Spinal cord (tissue), 10 donors: ENCODE results near the gene PDE7B. TPM values are rescaled to one million over a fixed set of nuclear protein-coding genes. Genes with fewer than 3 reads are reported as not detected.

Experiments
- DNase-seq, 6 donors: peaks; one replicate each; pipeline versions ENCODE4 v3.0.0 to v3.0.0-alpha.2; 2013 to 2015; ENCODE audit warnings: low spot score in 6 of 6, low read depth in 4 of 6
- H3K27ac ChIP-seq: one replicate; pipeline ENCODE4 v1.5.1; 2013; ENCODE audit warnings: low read depth, low read length, control low read depth
- H3K27me3 ChIP-seq: one replicate; pipeline ENCODE4 v1.6.1; 2013; ENCODE audit warnings: low read length; ENCODE audit not compliant: control insufficient read depth, insufficient read depth
- H3K36me3 ChIP-seq: one replicate; pipeline ENCODE4 v1.6.1; 2013; ENCODE audit warnings: low read length; ENCODE audit not compliant: control insufficient read depth, insufficient read depth
- H3K4me1 ChIP-seq: one replicate; pipeline ENCODE4 v1.6.1; 2013; ENCODE audit warnings: low read length; ENCODE audit not compliant: control insufficient read depth, insufficient read depth
- H3K4me3 ChIP-seq: one replicate; pipeline ENCODE4 v1.5.1; 2013; ENCODE audit warnings: low read depth, low read length, control low read depth
- H3K9me3 ChIP-seq: one replicate; pipeline ENCODE4 v1.6.1; 2013; ENCODE audit warnings: low read length; ENCODE audit not compliant: control insufficient read depth, insufficient read depth
- WGBS: methylation state at CpG from one replicate; pipeline ENCODE4 v1.1.5; 2013; ENCODE audit warnings: missing lambda C conversion rate; ENCODE audit not compliant: insufficient coverage; 5-methylcytosine and 5-hydroxymethylcytosine counted together
- polyA plus RNA-seq, 2 donors: library from polyadenylated mRNA; unstranded; fragments of 120-200 nt; gene quantifications; one replicate each; pipeline ENCODE4 v1.2.1, GENCODE V29; 2013; ENCODE audit not compliant: insufficient read length in 2 of 2
- total RNA-seq, 2 donors: library from RNA; depleted of rRNA in 1 of 2; stranded (reverse); fragments of 120-200 nt in 1 of 2; fragments of >200 nt in 1 of 2; gene quantifications; one replicate each; pipeline versions ENCODE4 v1.2.3 to v1.2.4, GENCODE V29; 2013 to 2014
- donor health status: healthy.

The PDE7B gene
- total and polyA plus RNA-seq, 4 donors: 7.8 to 19.7 (median 12.4) TPM

DNA sequence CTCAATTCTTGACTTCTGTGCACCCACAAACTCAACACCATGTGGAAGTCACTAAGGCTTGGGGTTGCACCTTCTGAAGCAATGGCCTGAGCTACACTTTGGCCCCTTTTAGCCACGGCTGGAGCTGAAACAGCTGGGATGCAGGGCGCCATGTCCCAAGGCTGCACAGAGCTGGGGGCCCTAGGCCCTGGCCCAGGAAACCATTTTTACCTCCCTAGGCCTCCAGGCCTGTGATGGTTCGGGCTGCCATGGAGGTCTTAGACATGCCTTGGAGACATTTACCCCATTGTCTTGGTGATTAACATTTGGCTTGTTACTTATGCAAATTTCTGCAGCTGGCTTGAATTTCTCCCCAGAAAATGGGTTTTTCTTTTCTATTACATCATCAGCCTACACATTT, 311.8 kb downstream of the PDE7B start:
- Histone ChIP-seq H3K4me3 (no peak overlapping the region), H3K27ac (no peak overlapping the region), H3K27me3 (no peaks in the 10 kb centered on the region), H3K9me3 (no peaks in the 10 kb centered on the region), H3K4me1 (no peaks in the 10 kb centered on the region), H3K36me3 (no peaks in the 10 kb centered on the region)
- no peak for DNase-seq
- WGBS: 93% methylated on average over 2 of the region's 3 CpGs

DNA sequence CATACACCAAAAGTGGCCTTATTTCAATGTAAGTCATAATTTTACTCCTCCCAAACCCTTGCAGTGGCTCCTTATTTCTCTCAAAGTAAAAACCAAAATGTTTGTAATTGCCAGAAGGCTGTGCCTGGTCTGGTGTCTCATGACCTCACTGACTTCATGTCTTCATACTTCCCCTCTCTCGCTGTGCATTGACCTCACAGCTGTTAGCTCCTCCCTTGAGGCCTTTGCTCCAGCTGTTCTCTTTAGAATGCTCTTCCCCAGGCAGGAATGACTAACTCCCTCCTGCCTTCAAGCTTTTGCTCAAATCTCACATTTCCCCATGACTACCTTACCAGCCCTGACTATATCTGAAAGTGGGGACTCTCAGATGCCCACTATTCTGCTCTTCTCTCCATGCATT, 315.3 kb downstream of the PDE7B start:
- Histone ChIP-seq H3K4me1 (no peaks in the 10 kb centered on the region), H3K9me3 (no peaks in the 10 kb centered on the region), H3K27me3 (no peaks in the 10 kb centered on the region), H3K36me3 (no peaks in the 10 kb centered on the region), H3K27ac (no peak overlapping the region), H3K4me3 (no peak overlapping the region)
- DNase-seq: no peak
- 93% methylated on average over 1 of the region's 1 CpG for WGBS

DNA sequence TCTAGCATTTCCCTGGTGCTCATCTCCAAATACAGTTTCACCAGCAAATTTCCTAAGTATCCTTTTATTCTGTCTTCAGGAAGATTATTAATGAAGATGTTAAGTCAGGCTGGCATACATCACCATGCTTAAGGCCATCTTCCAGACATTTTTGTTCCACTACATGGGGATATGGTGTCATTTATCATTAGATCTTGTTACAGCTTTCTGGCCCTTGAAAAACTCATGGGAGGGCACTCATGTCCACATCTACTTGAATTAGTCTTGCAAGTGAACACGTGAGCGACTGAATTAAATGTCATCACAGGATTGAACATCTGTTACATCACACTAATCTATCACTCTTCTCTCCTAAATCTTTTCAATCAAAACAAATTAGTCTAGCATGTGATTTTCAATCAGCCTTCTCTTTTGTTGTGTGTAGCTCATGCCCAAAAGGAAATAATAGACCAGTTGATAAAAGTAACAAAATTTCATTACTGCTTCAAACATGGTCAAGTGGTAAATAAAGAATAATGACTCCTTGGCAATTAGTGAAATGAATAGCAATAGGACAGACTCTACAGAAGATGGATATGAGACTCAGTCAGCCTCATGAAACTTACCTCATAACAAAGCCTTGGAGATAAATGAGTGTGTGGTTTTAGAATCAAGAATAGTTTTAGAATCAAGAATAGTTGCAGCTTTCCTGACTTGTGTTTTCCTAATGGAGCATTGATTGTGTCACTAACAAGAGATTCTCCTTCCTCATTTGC, 318.1 kb downstream of the PDE7B start:
- DNase-seq: peak in 1 of 6 donors; percentile 36
- 71% methylated on average over 2 of the region's 2 CpGs for WGBS
- Histone ChIP-seq H3K27me3 (no peaks in the 10 kb centered on the region), H3K36me3 (no peaks in the 10 kb centered on the region), H3K4me3 (no peak overlapping the region), H3K9me3 (no peaks in the 10 kb centered on the region), H3K27ac (no peak overlapping the region), H3K4me1 (no peaks in the 10 kb centered on the region)

DNA sequence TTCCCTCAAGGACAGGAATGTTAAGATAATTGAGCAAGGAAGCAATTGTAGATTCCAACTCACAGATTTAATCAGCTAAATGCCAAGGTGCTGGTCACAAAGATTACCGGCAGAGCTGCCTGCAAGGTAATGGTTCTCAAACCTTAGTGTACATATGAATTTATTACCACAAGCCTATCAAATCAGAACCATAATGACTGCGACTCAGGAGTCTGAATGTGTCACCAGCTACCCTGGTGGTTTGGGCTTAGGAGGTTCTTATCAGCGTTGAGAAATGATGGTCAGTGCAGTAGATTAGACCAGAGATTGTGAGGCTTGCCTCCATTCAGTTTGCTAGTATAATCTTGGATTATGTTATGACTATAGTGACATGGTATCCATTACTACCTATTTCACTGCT, 319.7 kb downstream of the PDE7B start:
- H3K4me1 ChIP-seq: no peaks in the 10 kb centered on the region
- H3K4me3 ChIP-seq: no peak overlapping the region
- WGBS: no CpG with 5 or more reads among the region's 3 CpGs
- H3K27me3 ChIP-seq: no peaks in the 10 kb centered on the region
- H3K9me3 ChIP-seq: no peaks in the 10 kb centered on the region
- H3K27ac ChIP-seq: no peak overlapping the region
- H3K36me3 ChIP-seq: no peaks in the 10 kb centered on the region
- DNase-seq: no peak

DNA sequence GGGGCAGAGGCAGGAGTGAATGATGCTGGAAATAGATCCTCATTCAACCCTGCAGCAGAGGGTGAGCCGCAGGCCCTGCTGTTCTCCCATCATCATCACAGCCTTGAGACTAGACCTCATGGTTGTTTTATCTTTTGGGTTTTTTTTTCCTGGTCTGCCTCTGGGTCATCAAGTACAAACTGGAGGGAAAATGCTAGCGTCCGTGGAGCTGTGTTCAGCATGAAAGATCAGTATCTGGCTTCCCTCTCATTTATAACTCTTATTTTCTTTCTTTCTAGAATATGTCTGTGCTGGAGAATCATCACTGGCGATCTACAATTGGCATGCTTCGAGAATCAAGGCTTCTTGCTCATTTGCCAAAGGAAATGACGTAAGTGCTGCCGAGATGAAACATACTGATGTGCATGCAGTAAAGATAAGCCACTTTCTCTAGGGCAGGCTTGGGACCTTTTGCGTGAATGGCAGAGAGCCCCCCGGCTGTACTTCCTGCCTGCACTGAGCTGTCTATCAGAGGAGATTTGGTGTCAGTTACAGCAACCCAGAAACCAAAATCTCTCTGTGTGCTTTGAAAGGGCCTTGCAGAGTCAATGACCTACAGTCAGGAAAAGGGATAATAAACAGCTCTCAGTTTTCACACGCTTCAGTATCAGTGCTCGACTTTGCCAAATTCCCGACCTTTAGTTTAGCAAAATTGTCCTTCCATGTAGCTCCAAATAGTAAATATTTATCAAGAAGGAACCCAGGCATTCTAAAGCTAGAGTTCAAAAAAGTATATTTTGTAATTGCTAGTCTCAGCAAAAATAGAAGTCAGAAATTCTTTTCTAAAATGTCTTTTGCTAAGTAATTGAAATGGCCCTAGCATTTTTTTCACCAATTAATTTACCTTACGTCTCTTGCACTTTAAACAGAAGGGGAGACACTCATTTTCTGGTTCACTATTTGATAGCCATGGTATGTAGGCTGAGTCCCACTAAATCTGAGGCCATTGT, 322.3 kb downstream of the PDE7B start:
- Histone ChIP-seq H3K27me3 (no peaks in the 10 kb centered on the region), H3K27ac (no peak overlapping the region), H3K4me3 (no peak overlapping the region), H3K4me1 (no peaks in the 10 kb centered on the region), H3K9me3 (no peaks in the 10 kb centered on the region), H3K36me3 (no peaks in the 10 kb centered on the region)
- 86% methylated on average over 11 of the region's 13 CpGs for WGBS
- no peak for DNase-seq

DNA sequence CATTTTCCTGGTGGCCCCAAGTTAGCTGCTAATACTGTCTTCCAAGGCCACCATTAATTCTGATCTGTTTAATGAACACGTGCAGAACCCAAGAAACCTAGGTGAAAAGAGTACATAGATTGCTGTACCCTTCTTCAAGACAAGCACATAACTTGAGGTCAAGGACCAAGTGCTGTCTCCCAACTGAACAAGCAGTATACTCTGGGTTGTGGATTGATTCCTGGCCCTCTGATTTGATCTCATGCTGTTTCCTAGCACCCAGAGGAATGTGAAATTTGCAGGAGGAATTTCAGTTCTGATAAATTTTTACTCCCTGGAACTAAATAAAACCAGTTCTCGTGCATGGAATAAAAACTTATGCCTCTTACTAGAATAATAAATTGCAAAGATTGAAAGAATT, 323.0 kb downstream of the PDE7B start:
- H3K4me3 ChIP-seq: no peak overlapping the region
- DNase-seq: no peak
- no peaks in the 10 kb centered on the region for H3K4me1 ChIP-seq
- no peaks in the 10 kb centered on the region for H3K36me3 ChIP-seq
- WGBS: no CpG with 5 or more reads among the region's 2 CpGs
- no peaks in the 10 kb centered on the region for H3K9me3 ChIP-seq
- H3K27ac ChIP-seq: no peak overlapping the region
- no peaks in the 10 kb centered on the region for H3K27me3 ChIP-seq

DNA sequence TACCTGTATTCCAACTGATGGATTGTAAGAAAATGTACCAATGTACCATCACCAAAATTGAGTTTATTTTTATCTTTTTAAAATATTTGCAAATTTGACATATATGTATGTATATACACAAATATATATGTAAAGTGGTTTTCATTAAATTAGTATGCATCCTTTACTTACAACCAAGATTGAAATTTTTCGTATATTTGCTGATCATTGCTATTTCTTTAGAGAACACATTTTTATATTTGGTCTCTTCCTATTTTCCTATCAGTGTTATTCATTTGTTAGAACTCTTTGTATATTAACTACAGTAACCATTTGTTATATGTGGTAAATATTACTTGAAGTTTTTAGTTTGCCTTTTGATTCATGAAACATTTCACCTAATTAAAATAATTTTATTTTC, 324.4 kb downstream of the PDE7B start:
- no peak for DNase-seq
- H3K27me3 ChIP-seq: no peaks in the 10 kb centered on the region
- H3K4me3 ChIP-seq: no peak overlapping the region
- peaks cover 3% of the 10 kb centered on the region for H3K4me1 ChIP-seq
- H3K27ac ChIP-seq: no peak overlapping the region
- no CpG with 5 or more reads among the region's 1 CpG for WGBS
- no peaks in the 10 kb centered on the region for H3K36me3 ChIP-seq
- no peaks in the 10 kb centered on the region for H3K9me3 ChIP-seq

DNA sequence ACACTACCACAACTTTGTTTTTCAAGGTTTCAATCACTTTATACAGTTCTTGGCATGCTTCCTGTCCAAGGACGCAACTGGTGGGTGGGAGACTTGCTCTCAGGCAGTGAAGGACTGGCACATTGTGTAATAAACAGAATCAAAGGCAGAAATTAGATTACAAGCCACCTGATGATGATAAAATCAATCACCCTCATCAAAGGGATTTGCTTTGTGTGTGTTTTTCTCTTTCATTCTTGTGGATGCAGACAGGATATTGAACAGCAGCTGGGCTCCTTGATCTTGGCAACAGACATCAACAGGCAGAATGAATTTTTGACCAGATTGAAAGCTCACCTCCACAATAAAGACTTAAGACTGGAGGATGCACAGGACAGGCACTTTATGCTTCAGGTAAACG, 327.2 kb downstream of the PDE7B start:
- DNase-seq: no peak
- no peak overlapping the region for H3K27ac ChIP-seq
- H3K9me3 ChIP-seq: no peaks in the 10 kb centered on the region
- no peaks in the 10 kb centered on the region for H3K27me3 ChIP-seq
- no peak overlapping the region for H3K4me3 ChIP-seq
- WGBS: 100% methylated on average over 1 of the region's 2 CpGs
- peaks cover 3% of the 10 kb centered on the region for H3K4me1 ChIP-seq
- no peaks in the 10 kb centered on the region for H3K36me3 ChIP-seq

DNA sequence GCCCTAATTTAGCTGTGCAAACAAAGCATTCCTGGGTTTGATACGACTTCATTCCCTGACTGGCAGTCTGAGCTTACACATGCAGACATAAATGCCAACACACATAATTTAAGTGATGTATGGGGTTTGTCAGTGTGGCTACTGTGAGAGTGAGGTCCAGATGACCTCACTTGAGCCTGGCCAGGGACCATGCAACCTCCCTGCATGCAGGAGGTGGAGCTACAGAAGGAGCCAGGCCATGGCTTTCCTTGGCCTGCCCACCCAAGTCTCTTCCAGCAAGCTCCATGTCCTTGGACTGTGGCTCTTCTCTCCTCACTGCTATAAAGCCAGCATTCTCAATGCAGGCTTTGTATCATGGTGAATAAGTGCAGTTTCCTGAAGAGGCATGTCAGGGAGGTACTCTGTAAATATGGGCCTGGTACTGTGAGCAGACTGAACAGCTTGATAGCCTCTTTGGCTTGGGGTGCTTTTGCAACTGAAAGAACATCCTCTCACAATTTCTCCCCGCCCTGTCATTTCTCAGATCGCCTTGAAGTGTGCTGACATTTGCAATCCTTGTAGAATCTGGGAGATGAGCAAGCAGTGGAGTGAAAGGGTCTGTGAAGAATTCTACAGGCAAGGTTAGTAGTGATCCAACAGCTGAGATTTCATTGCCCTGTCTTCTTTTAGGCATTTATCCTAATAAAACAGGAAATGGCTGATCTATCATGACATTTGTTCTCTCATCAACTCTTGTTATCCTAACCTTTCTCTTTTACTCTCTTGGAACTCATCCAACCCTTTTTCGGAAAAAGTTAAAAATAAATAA, 329.4 kb downstream of the PDE7B start:
- WGBS: no CpG with 5 or more reads among the region's 4 CpGs
- no peak overlapping the region for H3K4me3 ChIP-seq
- H3K4me1 ChIP-seq: peaks cover 3% of the 10 kb centered on the region
- H3K9me3 ChIP-seq: no peaks in the 10 kb centered on the region
- H3K36me3 ChIP-seq: no peaks in the 10 kb centered on the region
- peak in 1 of 6 donors; percentile 34 for DNase-seq
- no peak overlapping the region for H3K27ac ChIP-seq
- no peaks in the 10 kb centered on the region for H3K27me3 ChIP-seq
